HepG2 (cell line): ENCODE results near the gene RBP5. TPM values are rescaled to one million over a fixed set of nuclear protein-coding genes. Genes with fewer than 3 reads are reported as not detected.

Experiments used
- AGO2 ChIP-seq: fragments of 200-400 bp; formaldehyde crosslinking; optimal IDR thresholded peaks from 2 replicates; pipeline ENCODE3; 2017; ENCODE audit warnings: mild to moderate bottlenecking, low read depth, low read length, moderate library complexity
- CEBPG ChIP-seq: IDR thresholded peaks from 2 replicates; pipeline ENCODE4 v1.6.1; 2016
- HIVEP1 ChIP-seq: sonication (generic); formaldehyde crosslinking; IDR thresholded peaks from 2 replicates; pipeline ENCODE4 v1.4.0; 2020; ENCODE audit warnings: mild to moderate bottlenecking, missing genetic modification reagents
- IKZF5 ChIP-seq: IDR thresholded peaks from 2 replicates; pipeline ENCODE4 v1.6.1; 2018; ENCODE audit warnings: missing genetic modification reagents, mild to moderate bottlenecking, missing compliant biosample characterization
- KMT2A ChIP-seq: sonication (generic); formaldehyde crosslinking; IDR thresholded peaks from 2 replicates; pipeline ENCODE4 v1.4.0; 2020; ENCODE audit warnings: missing genetic modification reagents
- NBN ChIP-seq: fragments of 450-650 bp; conservative IDR thresholded peaks from 2 replicates; pipeline ENCODE4 v1.6.1; 2017
- RFX1 ChIP-seq: fragments of 450-650 bp; IDR thresholded peaks from 2 replicates; pipeline ENCODE4 v1.6.1; 2017
- SAFB2 ChIP-seq: sonication (generic); formaldehyde crosslinking; IDR thresholded peaks from 2 replicates; pipeline ENCODE4 v1.5.1; 2020; ENCODE audit warnings: missing genetic modification reagents, low read depth, mild to moderate bottlenecking, borderline replicate concordance
- SIX1 ChIP-seq: sonication (generic); formaldehyde crosslinking; IDR thresholded peaks from 2 replicates; pipeline ENCODE4 v1.4.0; 2020; ENCODE audit warnings: missing genetic modification reagents, borderline replicate concordance
- SNAPC4 ChIP-seq: sonication (generic); formaldehyde crosslinking; IDR thresholded peaks from 2 replicates; pipeline ENCODE4 v1.4.0; 2020; ENCODE audit warnings: mild to moderate bottlenecking, missing genetic modification reagents
- TMF1 ChIP-seq: sonication (generic); formaldehyde crosslinking; IDR thresholded peaks from 2 replicates; pipeline ENCODE4 v1.8.1; 2022; ENCODE audit warnings: low read depth, missing genetic modification reagents
- ZBTB38 ChIP-seq: sonication (generic); formaldehyde crosslinking; IDR thresholded peaks from 2 replicates; pipeline ENCODE4 v1.5.1; 2020; ENCODE audit warnings: mild to moderate bottlenecking, missing genetic modification reagents
- ZNF382 ChIP-seq: sonication (generic); formaldehyde crosslinking; IDR thresholded peaks from 2 replicates; pipeline ENCODE4 v1.5.0; 2020; ENCODE audit warnings: missing genetic modification reagents, mild to moderate bottlenecking, borderline replicate concordance
- ZNF496 ChIP-seq: sonication (generic); formaldehyde crosslinking; IDR thresholded peaks from 2 replicates; pipeline ENCODE4 v1.8.1; 2023; ENCODE audit warnings: mild to moderate bottlenecking, moderate library complexity, missing genetic modification reagents; ENCODE audit not compliant: insufficient replicate concordance
- ZNF660 ChIP-seq: sonication (generic); formaldehyde crosslinking; IDR thresholded peaks from 2 replicates; pipeline ENCODE4 v1.5.1; 2020; ENCODE audit warnings: mild to moderate bottlenecking, low read depth, missing genetic modification reagents, borderline replicate concordance
- polyA plus RNA-seq, 8 experiments: library from polyadenylated mRNA; depleted of rRNA in 3 of 8; stranded (reverse) in 7 of 8; unstranded in 1 of 8; fragments of >200 nt; fragmentation: Illumina TruSeq in 4 of 8; extraction: Trizol in 4 of 8; gene quantifications; 2 replicates each; pipeline versions ENCODE4 v1.2.1 to v1.2.3, GENCODE V29; 2011 to 2016; ENCODE audit warnings: low read depth in 4 of 8, missing spikeins in 1 of 8, mixed read lengths in 1 of 8; ENCODE audit not compliant: insufficient read depth in 1 of 8
- total RNA-seq, 5 experiments: library from RNA; depleted of rRNA; stranded (reverse); fragments of >200 nt; fragmentation: Illumina TruSeq; extraction: Trizol; gene quantifications; 2 replicates each; pipeline ENCODE4 v1.2.3, GENCODE V29; 2016; ENCODE audit warnings: low read depth in 1 of 5
- TF ChIP-seq, protein P1 (sequence below): sonication (generic); formaldehyde crosslinking; IDR thresholded peaks from 2 replicates; pipeline ENCODE4 v1.8.0; 2022; ENCODE audit warnings: missing genetic modification reagents, mild to moderate bottlenecking, borderline replicate concordance
- TF ChIP-seq, protein P2 (sequence below): sonication (generic); formaldehyde crosslinking; IDR thresholded peaks from 2 replicates; pipeline ENCODE4 v1.4.0; 2020; ENCODE audit warnings: mild to moderate bottlenecking, missing genetic modification reagents
- TF ChIP-seq, protein P3 (sequence below): IDR thresholded peaks from 2 replicates; pipeline ENCODE4 v1.6.1; 2016; ENCODE audit warnings: missing compliant biosample characterization, missing genetic modification reagents, borderline replicate concordance

Gene RBP5
- total and polyA plus RNA-seq, 2 of the 13 experiments (the other 11 are each of a cell fraction or from before 2014, with no cell fraction given), result 13.8 to 19.8 TPM

DNA sequence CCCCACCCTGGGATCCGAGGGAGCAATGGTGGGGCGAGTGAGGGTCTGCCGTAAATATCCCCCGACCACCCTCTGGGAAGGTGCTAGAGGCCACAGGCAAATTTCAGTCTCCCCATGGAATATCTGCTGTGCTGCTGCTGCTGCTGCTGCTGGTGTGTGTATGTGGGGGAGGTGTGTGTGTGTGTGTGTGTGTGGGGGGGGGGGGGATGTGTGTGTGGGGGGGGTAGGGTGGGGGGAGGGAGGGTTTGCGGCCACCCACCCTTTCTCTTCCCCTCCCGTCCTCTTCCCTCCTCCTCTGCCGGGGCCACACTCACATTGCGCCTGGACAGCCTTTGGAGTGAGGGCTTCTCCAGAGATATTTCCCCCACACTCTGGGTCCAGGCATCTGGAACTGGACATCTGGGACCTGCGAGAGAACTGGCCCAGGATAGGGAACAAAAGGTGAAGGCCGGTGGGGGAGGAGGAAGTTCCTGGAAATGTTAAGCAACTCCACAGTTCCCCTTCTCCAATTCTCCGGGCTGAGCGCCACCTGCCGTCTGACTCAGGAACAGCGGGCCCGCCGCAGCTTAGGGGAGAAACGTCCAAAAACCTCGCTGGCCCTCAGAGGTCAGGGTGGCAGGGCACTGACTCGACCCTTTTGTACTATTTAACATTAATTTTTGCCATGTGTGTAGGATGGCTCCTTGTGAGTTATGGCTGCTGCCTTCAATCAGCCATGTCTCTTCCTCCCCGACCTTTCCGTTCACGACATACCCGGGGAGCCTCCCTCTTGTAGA is 19.7 kb downstream of the RBP5 start, which contains the start of gene C1RL (continued):
- TF ChIP-seq, protein P1, sequence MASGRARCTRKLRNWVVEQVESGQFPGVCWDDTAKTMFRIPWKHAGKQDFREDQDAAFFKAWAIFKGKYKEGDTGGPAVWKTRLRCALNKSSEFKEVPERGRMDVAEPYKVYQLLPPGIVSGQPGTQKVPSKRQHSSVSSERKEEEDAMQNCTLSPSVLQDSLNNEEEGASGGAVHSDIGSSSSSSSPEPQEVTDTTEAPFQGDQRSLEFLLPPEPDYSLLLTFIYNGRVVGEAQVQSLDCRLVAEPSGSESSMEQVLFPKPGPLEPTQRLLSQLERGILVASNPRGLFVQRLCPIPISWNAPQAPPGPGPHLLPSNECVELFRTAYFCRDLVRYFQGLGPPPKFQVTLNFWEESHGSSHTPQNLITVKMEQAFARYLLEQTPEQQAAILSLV, result no peak
- peak; percentile 97 for TF ChIP-seq CEBPG (CRISPR knock-in tag)
- no peak for TF ChIP-seq AGO2
- peak; percentile 58; the same call in 1 of the 2 replicates for TF ChIP-seq ZBTB38 (CRISPR knock-in tag)
- no peak for TF ChIP-seq ZNF660
- TF ChIP-seq RFX1, result no peak
- TF ChIP-seq, protein P2, sequence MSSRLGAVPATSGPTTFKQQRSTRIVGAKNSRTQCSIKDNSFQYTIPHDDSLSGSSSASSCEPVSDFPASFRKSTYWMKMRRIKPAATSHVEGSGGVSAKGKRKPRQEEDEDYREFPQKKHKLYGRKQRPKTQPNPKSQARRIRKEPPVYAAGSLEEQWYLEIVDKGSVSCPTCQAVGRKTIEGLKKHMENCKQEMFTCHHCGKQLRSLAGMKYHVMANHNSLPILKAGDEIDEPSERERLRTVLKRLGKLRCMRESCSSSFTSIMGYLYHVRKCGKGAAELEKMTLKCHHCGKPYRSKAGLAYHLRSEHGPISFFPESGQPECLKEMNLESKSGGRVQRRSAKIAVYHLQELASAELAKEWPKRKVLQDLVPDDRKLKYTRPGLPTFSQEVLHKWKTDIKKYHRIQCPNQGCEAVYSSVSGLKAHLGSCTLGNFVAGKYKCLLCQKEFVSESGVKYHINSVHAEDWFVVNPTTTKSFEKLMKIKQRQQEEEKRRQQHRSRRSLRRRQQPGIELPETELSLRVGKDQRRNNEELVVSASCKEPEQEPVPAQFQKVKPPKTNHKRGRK (CRISPR knock-in tag), result no peak
- no peak for TF ChIP-seq NBN
- no peak for TF ChIP-seq SAFB2
- no peak for TF ChIP-seq ZNF496
- no peak for TF ChIP-seq TMF1 (CRISPR knock-in tag)
- TF ChIP-seq KMT2A (CRISPR knock-in tag), result no peak
- TF ChIP-seq, protein P3, sequence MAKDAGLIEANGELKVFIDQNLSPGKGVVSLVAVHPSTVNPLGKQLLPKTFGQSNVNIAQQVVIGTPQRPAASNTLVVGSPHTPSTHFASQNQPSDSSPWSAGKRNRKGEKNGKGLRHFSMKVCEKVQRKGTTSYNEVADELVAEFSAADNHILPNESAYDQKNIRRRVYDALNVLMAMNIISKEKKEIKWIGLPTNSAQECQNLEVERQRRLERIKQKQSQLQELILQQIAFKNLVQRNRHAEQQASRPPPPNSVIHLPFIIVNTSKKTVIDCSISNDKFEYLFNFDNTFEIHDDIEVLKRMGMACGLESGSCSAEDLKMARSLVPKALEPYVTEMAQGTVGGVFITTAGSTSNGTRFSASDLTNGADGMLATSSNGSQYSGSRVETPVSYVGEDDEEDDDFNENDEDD (CRISPR knock-in tag), result no peak
- TF ChIP-seq ZNF382, result no peak
- no peak for TF ChIP-seq SIX1
- TF ChIP-seq SNAPC4, result no peak
- no peak; the same call in 1 of the 2 replicates for TF ChIP-seq IKZF5 (CRISPR knock-in tag)
- TF ChIP-seq HIVEP1, result no peak
